T-cell (primary cell): ENCODE measurements around the gene HOXD12. TPM values are rescaled to one million over a fixed set of nuclear protein-coding genes. Genes with fewer than 3 reads are reported as not detected.

Source experiments
- ATAC-seq, 4 experiments: fragments of 200-7000 bp in 3 of 4; fragments of 150-1000 bp in 1 of 4; cut with Tn5 transposase; replicated peaks in 1 of 4; 1 replicate in 3 of 4; 2 replicates in 1 of 4; pipeline ENCODE4 v1.10.0; 2021; ENCODE audit warnings: moderate library complexity in 3 of 4, mild to moderate bottlenecking in 2 of 4, moderate number of reproducible peaks in 1 of 4
- CTCF ChIA-PET, 2 donors: fragments of 300-600 bp; sonication (Branson Sonifier 250); formaldehyde crosslinking; loops; one replicate each; lab custom pipeline; 2022; ENCODE audit warnings: antibody characterized with exemption in 2 of 2; lab: Charles Lee
- POLR2A ChIA-PET, 2 donors: fragments of 300-600 bp; sonication (Branson Sonifier 250); formaldehyde crosslinking; loops; one replicate each; lab custom pipeline; 2022; ENCODE audit warnings: antibody characterized with exemption in 2 of 2; lab: Charles Lee
- DNase-seq, 35 experiments: peaks; one replicate each; pipeline versions ENCODE4 v3.0.0 to v3.0.0-alpha.2; 2013 to 2023
- H3K27ac ChIP-seq: one replicate; pipeline ENCODE4 v1.5.1; 2013; ENCODE audit warnings: low read length
- H3K27me3 ChIP-seq, 2 experiments: replicated peaks in 1 of 2; 1 replicate in 1 of 2; 2 replicates in 1 of 2; pipeline versions ENCODE4 v1.6.1 to v1.7.0; 2013; ENCODE audit warnings: low read length in 1 of 2, mixed read lengths in 1 of 2; ENCODE audit not compliant: control insufficient read depth in 2 of 2, insufficient read depth in 2 of 2; ENCODE audit errors: extremely low read depth in 1 of 2
- H3K36me3 ChIP-seq, 2 donors: 1 replicate in 1 of 2; 2 replicates in 1 of 2; pipeline versions ENCODE4 v1.6.1 to v1.7.0; 2013; ENCODE audit warnings: low read length in 1 of 2; ENCODE audit not compliant: control insufficient read depth in 2 of 2, insufficient read depth in 1 of 2; ENCODE audit errors: extremely low read depth in 1 of 2
- H3K4me1 ChIP-seq, 2 experiments: 1 replicate in 1 of 2; 2 replicates in 1 of 2; pipeline versions ENCODE4 v1.6.1 to v1.7.0; 2013; ENCODE audit warnings: low read length in 2 of 2, mixed read lengths in 1 of 2; ENCODE audit not compliant: insufficient read depth in 2 of 2, control insufficient read depth in 1 of 2; ENCODE audit errors: extremely low read depth in 1 of 2
- H3K4me3 ChIP-seq, 2 donors: 1 replicate in 1 of 2; 2 replicates in 1 of 2; pipeline versions ENCODE4 v1.5.1 to v1.7.0; 2013; ENCODE audit warnings: mild to moderate bottlenecking in 2 of 2, low read length in 1 of 2, moderate library complexity in 1 of 2; ENCODE audit not compliant: control insufficient read depth in 1 of 2; ENCODE audit errors: extremely low read depth in 1 of 2
- H3K9me3 ChIP-seq: 2 replicates; pipeline ENCODE4 v1.7.0; 2013
- H3K27ac Mint-ChIP-seq, 2 donors: one replicate each; pipeline ENCODE4 v1.8.0; 2020 to 2021; ENCODE audit warnings: mild to moderate bottlenecking in 2 of 2, mixed read lengths in 2 of 2
- H3K27me3 Mint-ChIP-seq, 2 donors: one replicate each; pipeline ENCODE4 v1.8.0; 2021 to 2022; ENCODE audit warnings: mixed read lengths in 2 of 2
- H3K36me3 Mint-ChIP-seq: one replicate; pipeline ENCODE4 v1.8.0; 2021; ENCODE audit warnings: mixed read lengths
- H3K4me1 Mint-ChIP-seq, 3 donors: one replicate each; pipeline ENCODE4 v1.8.0; 2020 to 2022; ENCODE audit warnings: mixed read lengths in 3 of 3, mild to moderate bottlenecking in 1 of 3
- H3K4me3 Mint-ChIP-seq, 3 donors: one replicate each; pipeline ENCODE4 v1.8.0; 2020 to 2022; ENCODE audit warnings: mild to moderate bottlenecking in 3 of 3, mixed read lengths in 3 of 3, moderate library complexity in 3 of 3
- H3K9me3 Mint-ChIP-seq, 3 donors: one replicate each; pipeline ENCODE4 v1.8.0; 2020 to 2022; ENCODE audit warnings: mixed read lengths in 3 of 3
- WGBS: methylation state at CpG from one replicate; pipeline ENCODE4 v1.1.5; 2013; ENCODE audit warnings: missing lambda C conversion rate; ENCODE audit not compliant: insufficient coverage; 5-methylcytosine and 5-hydroxymethylcytosine counted together
- total RNA-seq, 35 experiments: library from RNA in 6 of 35; stranded (reverse) in 6 of 35; fragments of 120-200 nt in 1 of 35; gene quantifications; one replicate each; pipeline versions ENCODE4 v1.2.1 to v1.2.4 and lab custom pipeline; 2013 to 2026

The HOXD12 gene
- total RNA-seq, 5 donors from 2014 or later (not counting 1 experiment from before 2014, with no cell fraction given): not detected

- Mint-ChIP-seq H3K27ac (no peak overlapping the region), H3K4me3 (peak overlapping the region in 1 of 3 donors; percentile 69), H3K4me1 (peaks cover 9 to 11% (median 10%) of the 10 kb centered on the region in 3 donors), H3K36me3 (peaks cover 3% of the 10 kb centered on the region), H3K9me3 (peaks cover 2 to 3% (median 3%) of the 10 kb centered on the region in 3 donors), H3K27me3 (peaks cover 76 to 82% of the 10 kb centered on the region in 2 donors)
- Histone ChIP-seq H3K9me3 (no peaks in the 10 kb centered on the region), H3K27me3 (peaks cover 42 to 90% of the 10 kb centered on the region in 2 experiments), H3K4me3 (peak overlapping the region in 1 of 2 donors; percentile 47), H3K4me1 (peaks cover 0 to 29% of the 10 kb centered on the region in 2 experiments), H3K36me3 (no peaks in the 10 kb centered on the region), H3K27ac (no peak overlapping the region)
- ChIA-PET POLR2A (interaction anchor here in 1 of 2 donors (0.5 kb wide), 1 partner anchor 996 kb away, joined by 3 read pairs; no protein-coding TSS in a partner anchor), CTCF (interaction anchor here (0.5 to 1.7 kb wide), 4 partner anchors 9 to 1124 kb away, joined by 3 to 6 read pairs (median 3); no protein-coding TSS in a partner anchor)
- DNase-seq (no peak), ATAC-seq (no peak)
- WGBS: 16% methylated on average over 40 of the region's 53 CpGs
These were observed 21.8 kb downstream of the HOXD12 start for GRCh38 chr2:176121190-176122051.

GRCh38 chr2:176122052-176122682 is 22.6 kb downstream of the HOXD12 start:
- POLR2A ChIA-PET: no interaction called here
- Histone ChIP-seq H3K9me3 (no peaks in the 10 kb centered on the region), H3K4me1 (peaks cover 0 to 30% of the 10 kb centered on the region in 2 experiments), H3K27me3 (peaks cover 38 to 89% of the 10 kb centered on the region in 2 experiments), H3K36me3 (no peaks in the 10 kb centered on the region), H3K27ac (no peak overlapping the region), H3K4me3 (peak overlapping the region; percentile 31 to 79)
- H3K9me3 Mint-ChIP-seq: peaks cover 2 to 3% (median 3%) of the 10 kb centered on the region in 3 donors
- peak overlapping the region; percentile 34 to 69 (median 49) for H3K4me3 Mint-ChIP-seq
- DNase-seq (peak in 1 of 35 experiments; percentile 25), ATAC-seq (peak; percentile 8 to 31 (median 16))
- CTCF ChIA-PET: interaction anchor here in 1 of 2 donors (0.5 to 1.7 kb wide), 2 partner anchors 432 to 1123 kb away, joined by 3 read pairs; no protein-coding TSS in a partner anchor
- H3K4me1 Mint-ChIP-seq: peaks cover 9 to 12% (median 11%) of the 10 kb centered on the region in 3 donors
- no peak overlapping the region for H3K27ac Mint-ChIP-seq
- peaks cover 76 to 82% of the 10 kb centered on the region in 2 donors for H3K27me3 Mint-ChIP-seq
- 10% methylated on average over 37 of the region's 47 CpGs for WGBS
- peaks cover 3% of the 10 kb centered on the region for H3K36me3 Mint-ChIP-seq

- Histone ChIP-seq H3K27ac (no peak within 1 kb of the TSS), H3K9me3 (no peaks in the 10 kb centered on the region), H3K4me1 (peaks cover 0 to 32% of the 10 kb centered on the region in 2 experiments), H3K4me3 (peak within 1 kb of the TSS; percentile 31 to 79), H3K27me3 (peaks cover 40 to 86% of the 10 kb centered on the region in 2 experiments), H3K36me3 (no peaks in the 10 kb centered on the region)
- H3K27me3 Mint-ChIP-seq: peaks cover 79 to 82% of the 10 kb centered on the region in 2 donors
- DNase-seq: peak in 5 of 35 experiments; percentile 21 to 38 (median 25)
- H3K27ac Mint-ChIP-seq: no peak within 1 kb of the TSS
- POLR2A ChIA-PET: no interaction called here
- peaks cover 9 to 18% (median 15%) of the 10 kb centered on the region in 3 donors for H3K4me1 Mint-ChIP-seq
- ATAC-seq: peak; percentile 31 to 62 (median 48)
- WGBS: 7% methylated on average over 70 of the region's 84 CpGs
- peaks cover 3% of the 10 kb centered on the region for H3K36me3 Mint-ChIP-seq
- CTCF ChIA-PET: no interaction called here
- H3K4me3 Mint-ChIP-seq: peak within 1 kb of the TSS; percentile 34 to 69 (median 49)
- peaks cover 2 to 3% (median 3%) of the 10 kb centered on the region in 3 donors for H3K9me3 Mint-ChIP-seq
These were observed 23.3 kb downstream of the HOXD12 start, which contains the start of gene HOXD9 for GRCh38 chr2:176122683-176123410. Gene HOXD9 (plus strand): TSS chr2:176122719. CDS start chr2:176122769, 50 bp downstream.

GRCh38 chr2:176123411-176124109 is 24.0 kb downstream of the HOXD12 start:
- Histone ChIP-seq H3K9me3 (no peaks in the 10 kb centered on the region), H3K27ac (no peak overlapping the region), H3K27me3 (peaks cover 39 to 86% of the 10 kb centered on the region in 2 experiments), H3K4me3 (peak overlapping the region in 1 of 2 donors; percentile 44), H3K36me3 (no peaks in the 10 kb centered on the region), H3K4me1 (peaks cover 0 to 37% of the 10 kb centered on the region in 2 experiments)
- Mint-ChIP-seq H3K9me3 (peaks cover 2 to 3% (median 3%) of the 10 kb centered on the region in 3 donors), H3K4me1 (peaks cover 14 to 24% (median 22%) of the 10 kb centered on the region in 3 donors), H3K4me3 (peak overlapping the region in 1 of 3 donors; percentile 69), H3K27ac (peak overlapping the region; percentile 6 to 44), H3K27me3 (peaks cover 79 to 82% of the 10 kb centered on the region in 2 donors), H3K36me3 (peaks cover 3% of the 10 kb centered on the region)
- WGBS: 15% methylated on average over 32 of the region's 40 CpGs
- ATAC-seq (no peak), DNase-seq (no peak)
- ChIA-PET POLR2A (interaction anchor here in 1 of 2 donors (0.6 kb wide), 1 partner anchor 14 kb away, joined by 7 read pairs; no protein-coding TSS in a partner anchor), CTCF (interaction anchor here in 1 of 2 donors (0.5 to 0.9 kb wide), 3 partner anchors 104 to 1025 kb away, joined by 3 read pairs; no protein-coding TSS in a partner anchor)

GRCh38 chr2:176124110-176124946 is 24.7 kb downstream of the HOXD12 start:
- WGBS: 14% methylated on average over 25 of the region's 34 CpGs

More at GRCh38 chr2:176124110-176124946, 24.7 kb downstream of the HOXD12 start:
- Histone ChIP-seq H3K4me1 (peaks cover 1 to 41% of the 10 kb centered on the region in 2 experiments), H3K9me3 (no peaks in the 10 kb centered on the region), H3K4me3 (no peak overlapping the region), H3K27ac (no peak overlapping the region), H3K36me3 (no peaks in the 10 kb centered on the region), H3K27me3 (peaks cover 36 to 87% of the 10 kb centered on the region in 2 experiments)
- ChIA-PET POLR2A (interaction anchor here in 1 of 2 donors (0.6 kb wide), 1 partner anchor 14 kb away, joined by 7 read pairs; no protein-coding TSS in a partner anchor), CTCF (interaction anchor here (0.5 to 4.3 kb wide), 6 partner anchors 63 to 1027 kb away, joined by 3 to 64 read pairs (median 3); no protein-coding TSS in a partner anchor)
- Mint-ChIP-seq H3K27me3 (peaks cover 77 to 83% of the 10 kb centered on the region in 2 donors), H3K4me3 (peak overlapping the region in 1 of 3 donors; percentile 69), H3K27ac (peak overlapping the region; percentile 6 to 44), H3K36me3 (no peaks in the 10 kb centered on the region), H3K4me1 (peaks cover 17 to 25% (median 24%) of the 10 kb centered on the region in 3 donors), H3K9me3 (no peaks in the 10 kb centered on the region)
- ATAC-seq (no peak), DNase-seq (no peak)
